ENCODE measurements around the gene GUK1.

GRCh38 chr1:228140724-228141225 lies 696 bp downstream of the GUK1 start:
- TF ChIP-seq CTCF (IDR thresholded peaks at IDR 0.05; ENCODE audit: insufficient read depth, low read length) (no peak), REST (IDR thresholded peaks at IDR 0.05; ENCODE audit: insufficient replicate concordance, low read depth) (no peak), GABPA (IDR thresholded peaks at IDR 0.05; ENCODE audit: low read depth) (no peak), SPI1 (IDR thresholded peaks at IDR 0.05; ENCODE audit: borderline replicate concordance, low read depth) (no peak)

Data from HL-60 (cell line).